ENCODE data around the gene TNF.

Gene TNF

GRCh38 chr6:31535538-31536324, 39.6 kb upstream of the TNF start:
- H3K27ac ChIP-seq = no peak overlapping the region
- TF ChIP-seq ZFX (IDR thresholded peaks at IDR 0.05; ENCODE audit: borderline replicate concordance) = no peak
- no peak for TF ChIP-seq CTCF (IDR thresholded peaks at IDR 0.05)

DNA sequence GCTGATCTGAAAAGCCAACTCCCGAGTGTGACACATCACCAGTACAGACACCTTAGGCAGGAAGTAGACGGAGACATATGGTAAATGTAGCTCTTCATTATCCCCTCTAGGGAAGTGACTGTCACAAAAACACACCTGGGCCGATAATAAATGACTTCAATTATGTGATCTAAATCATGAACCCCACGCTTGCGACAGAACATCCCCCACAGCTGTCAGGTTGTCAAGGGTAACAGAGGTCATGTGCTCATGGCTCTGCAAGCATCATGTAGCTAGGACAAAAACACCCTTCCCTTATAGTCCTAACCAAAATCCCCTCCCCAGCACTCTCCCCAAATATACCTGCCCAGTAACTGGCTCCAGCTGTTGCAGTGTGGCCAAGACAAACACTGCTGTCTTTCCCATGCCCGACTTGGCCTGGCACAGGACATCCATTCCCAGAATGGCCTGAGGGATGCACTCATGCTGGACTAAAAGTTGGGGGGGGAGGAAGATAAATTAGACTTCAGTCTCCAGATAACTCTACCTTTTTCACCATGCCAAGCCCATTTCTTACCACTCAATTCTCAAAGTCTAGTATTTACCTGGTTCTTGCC, 36.5 kb upstream of the TNF start:
- no peak for TF ChIP-seq ZFX (IDR thresholded peaks at IDR 0.05; ENCODE audit: borderline replicate concordance)
- no peak for TF ChIP-seq CTCF (IDR thresholded peaks at IDR 0.05)
- no peak overlapping the region for H3K27ac ChIP-seq

DNA sequence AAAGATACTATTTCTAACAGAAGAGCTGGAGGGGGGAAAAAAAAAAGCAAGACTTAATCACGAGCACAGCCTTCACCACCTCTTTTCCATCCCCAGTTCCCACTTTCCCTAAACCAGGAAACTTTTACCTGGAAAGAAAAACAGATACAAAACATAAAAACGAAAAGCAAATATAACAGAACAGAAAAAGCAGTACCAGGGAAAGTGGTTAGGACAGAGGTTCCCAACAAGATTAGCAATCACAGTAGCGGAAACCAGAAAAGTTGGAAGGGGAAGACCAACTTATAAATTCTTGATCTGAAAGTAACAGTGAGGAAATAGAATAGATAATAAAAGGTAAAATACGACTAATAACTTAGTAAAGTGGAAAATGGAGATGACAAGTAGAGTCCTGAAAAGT, 34.7 kb upstream of the TNF start:
- peak overlapping the region; percentile 97 for H3K27ac ChIP-seq

DNA sequence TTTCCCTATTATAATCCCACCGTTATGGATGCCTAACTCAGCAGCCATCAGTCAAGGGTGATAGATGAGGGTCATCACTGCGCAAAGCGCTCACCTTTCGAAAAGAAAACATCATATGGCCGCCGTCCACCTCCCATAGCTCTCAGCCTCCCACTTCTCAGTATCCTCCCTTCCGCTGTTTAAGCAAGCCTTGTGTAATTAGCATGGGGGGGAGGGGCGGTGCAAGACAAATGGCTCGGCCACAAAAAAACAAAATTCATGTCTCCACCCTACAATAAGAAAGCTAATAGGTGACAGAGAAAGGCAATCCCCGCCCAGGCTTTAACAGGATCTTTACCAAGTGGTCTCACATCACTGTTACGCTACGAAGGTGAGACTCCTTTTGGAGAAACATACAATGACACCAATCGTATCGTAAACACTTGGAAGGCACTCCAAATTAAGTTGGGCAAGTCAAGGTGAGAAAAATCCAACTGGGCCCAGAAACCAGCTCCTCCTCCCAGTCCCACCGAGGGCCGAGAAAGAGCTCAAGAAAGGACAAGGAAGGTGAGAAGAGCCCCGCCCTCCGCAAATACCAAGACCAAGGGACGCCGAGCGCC, 34.2 kb upstream of the TNF start:
- peak overlapping the region; percentile 97 for H3K27ac ChIP-seq
- TF ChIP-seq ZFX (IDR thresholded peaks at IDR 0.05; ENCODE audit: borderline replicate concordance) (no peak), CTCF (IDR thresholded peaks at IDR 0.05) (no peak)

More for the DNA sequence above, 34.7 kb upstream of the TNF start:
- no peak for TF ChIP-seq ZFX (IDR thresholded peaks at IDR 0.05; ENCODE audit: borderline replicate concordance)
- TF ChIP-seq CTCF (IDR thresholded peaks at IDR 0.05) = no peak

DNA sequence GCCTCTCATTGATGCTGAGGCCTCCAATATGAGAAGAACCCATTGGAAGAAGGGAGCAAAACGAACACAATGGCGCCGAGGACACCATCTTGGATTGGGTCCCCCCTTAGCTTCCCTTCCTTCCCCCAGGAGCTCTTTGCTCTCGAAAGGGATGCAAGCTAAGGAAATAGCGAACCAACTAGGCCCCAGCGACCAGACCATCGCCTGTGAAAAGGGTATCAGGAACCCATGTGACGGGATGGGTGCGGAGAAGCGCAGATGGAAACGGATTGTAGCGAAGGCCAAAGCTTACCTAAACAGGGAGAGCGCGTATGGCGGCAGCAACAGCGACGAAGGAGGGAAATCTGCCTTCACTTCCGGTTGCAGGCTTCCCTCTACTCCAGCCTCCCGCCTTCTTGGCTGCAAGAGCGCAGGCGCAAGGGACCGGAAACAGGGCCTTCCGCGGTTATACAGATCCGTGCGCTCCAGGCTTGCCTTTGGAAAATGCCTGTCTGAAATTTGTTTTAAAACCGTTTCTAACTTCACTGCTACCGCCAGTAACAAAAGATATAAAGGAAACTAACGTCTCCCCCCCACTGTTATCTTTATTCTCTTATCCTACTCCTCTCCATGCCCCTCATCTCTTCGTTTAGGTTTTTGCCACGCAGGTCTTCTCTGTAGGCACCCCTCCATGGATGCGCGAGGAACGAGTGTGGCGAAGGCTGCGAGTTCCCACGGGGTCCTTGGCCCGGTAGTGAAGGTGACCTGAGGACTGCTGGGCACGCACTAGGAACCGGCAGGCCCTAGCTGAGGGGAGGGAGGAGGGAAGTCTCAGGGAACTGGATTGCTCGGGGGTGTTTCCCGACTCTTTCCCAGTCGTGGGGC, 33.5 kb upstream of the TNF start, which contains the start of gene DDX39B:
DDX39B (minus strand) TSS at position 346 of the 864 bp plus-strand sequence. CDS start 1,471 bp downstream, outside the sequence.
- peak within 1 kb of the TSS; percentile 97 for H3K27ac ChIP-seq
- TF ChIP-seq ZFX (IDR thresholded peaks at IDR 0.05; ENCODE audit: borderline replicate concordance) (no peak), CTCF (IDR thresholded peaks at IDR 0.05) (no peak)

GRCh38 chr6:31543639-31544038, 31.7 kb upstream of the TNF start:
- TF ChIP-seq CTCF (IDR thresholded peaks at IDR 0.05) (no peak), ZFX (IDR thresholded peaks at IDR 0.05; ENCODE audit: borderline replicate concordance) (no peak)

More at GRCh38 chr6:31543639-31544038, 31.7 kb upstream of the TNF start:
- peak overlapping the region; percentile 97 for H3K27ac ChIP-seq
